HL-60/S4 treated with phorbol 12-myristate 13-acetate at 8.2 ng/mL for 4 days and 3 days (cell line): ENCODE results near the gene HDLBP.

Experiments used
- in situ Hi-C: fragments of 300-500 bp; cut with MboI; formaldehyde crosslinking; loops from 2 replicates; pipeline ENCODE4 v1.15.0; 2022; ENCODE audit warnings: low sequenced_read_pairs

Gene HDLBP, protein sequence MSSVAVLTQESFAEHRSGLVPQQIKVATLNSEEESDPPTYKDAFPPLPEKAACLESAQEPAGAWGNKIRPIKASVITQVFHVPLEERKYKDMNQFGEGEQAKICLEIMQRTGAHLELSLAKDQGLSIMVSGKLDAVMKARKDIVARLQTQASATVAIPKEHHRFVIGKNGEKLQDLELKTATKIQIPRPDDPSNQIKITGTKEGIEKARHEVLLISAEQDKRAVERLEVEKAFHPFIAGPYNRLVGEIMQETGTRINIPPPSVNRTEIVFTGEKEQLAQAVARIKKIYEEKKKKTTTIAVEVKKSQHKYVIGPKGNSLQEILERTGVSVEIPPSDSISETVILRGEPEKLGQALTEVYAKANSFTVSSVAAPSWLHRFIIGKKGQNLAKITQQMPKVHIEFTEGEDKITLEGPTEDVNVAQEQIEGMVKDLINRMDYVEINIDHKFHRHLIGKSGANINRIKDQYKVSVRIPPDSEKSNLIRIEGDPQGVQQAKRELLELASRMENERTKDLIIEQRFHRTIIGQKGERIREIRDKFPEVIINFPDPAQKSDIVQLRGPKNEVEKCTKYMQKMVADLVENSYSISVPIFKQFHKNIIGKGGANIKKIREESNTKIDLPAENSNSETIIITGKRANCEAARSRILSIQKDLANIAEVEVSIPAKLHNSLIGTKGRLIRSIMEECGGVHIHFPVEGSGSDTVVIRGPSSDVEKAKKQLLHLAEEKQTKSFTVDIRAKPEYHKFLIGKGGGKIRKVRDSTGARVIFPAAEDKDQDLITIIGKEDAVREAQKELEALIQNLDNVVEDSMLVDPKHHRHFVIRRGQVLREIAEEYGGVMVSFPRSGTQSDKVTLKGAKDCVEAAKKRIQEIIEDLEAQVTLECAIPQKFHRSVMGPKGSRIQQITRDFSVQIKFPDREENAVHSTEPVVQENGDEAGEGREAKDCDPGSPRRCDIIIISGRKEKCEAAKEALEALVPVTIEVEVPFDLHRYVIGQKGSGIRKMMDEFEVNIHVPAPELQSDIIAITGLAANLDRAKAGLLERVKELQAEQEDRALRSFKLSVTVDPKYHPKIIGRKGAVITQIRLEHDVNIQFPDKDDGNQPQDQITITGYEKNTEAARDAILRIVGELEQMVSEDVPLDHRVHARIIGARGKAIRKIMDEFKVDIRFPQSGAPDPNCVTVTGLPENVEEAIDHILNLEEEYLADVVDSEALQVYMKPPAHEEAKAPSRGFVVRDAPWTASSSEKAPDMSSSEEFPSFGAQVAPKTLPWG (N-terminal part only)

DNA sequence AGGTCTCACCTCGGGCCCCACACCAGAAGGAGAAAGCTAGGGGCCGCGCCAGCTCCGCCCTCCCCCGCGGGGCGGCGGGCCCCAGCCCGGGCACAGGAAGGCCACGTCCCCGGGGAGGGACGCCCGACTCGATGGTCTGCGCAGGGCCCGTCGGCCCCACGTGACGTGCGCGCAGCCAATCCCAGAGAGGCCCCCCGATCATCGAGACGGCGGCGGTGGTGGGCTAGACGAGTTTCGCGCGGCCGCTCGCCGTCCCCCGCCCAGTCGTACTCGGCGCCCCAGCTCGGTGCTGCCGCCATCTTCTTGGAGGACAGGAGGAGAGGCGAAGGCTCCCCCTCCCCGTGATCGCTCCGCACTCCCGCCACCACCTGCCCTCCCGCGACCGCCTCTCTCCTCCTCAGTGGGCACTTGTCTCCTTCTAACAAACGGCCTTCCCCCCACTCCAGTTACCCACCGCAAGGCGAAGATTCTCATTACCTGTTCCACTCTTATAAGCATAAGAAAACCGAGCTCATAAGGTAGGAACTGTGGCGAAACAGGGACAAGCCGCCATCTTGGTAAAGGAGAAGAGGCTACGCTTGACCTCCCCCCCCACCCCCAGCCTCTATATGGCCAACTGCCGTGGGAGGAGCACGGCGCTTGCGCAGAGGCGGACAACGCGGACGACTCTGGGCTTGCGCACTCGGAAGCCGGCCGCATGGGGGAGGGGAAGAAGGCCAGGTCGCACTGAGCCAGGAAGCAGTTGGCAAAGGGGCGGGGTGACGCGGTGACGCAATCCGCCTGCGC is at the start of gene HDLBP:
Gene HDLBP, minus strand, starts transcription at position 580 of the 786 bp plus-strand sequence. CDS start 48,803 bp downstream, outside the sequence.
- in situ Hi-C loops: no loop called here

DNA sequence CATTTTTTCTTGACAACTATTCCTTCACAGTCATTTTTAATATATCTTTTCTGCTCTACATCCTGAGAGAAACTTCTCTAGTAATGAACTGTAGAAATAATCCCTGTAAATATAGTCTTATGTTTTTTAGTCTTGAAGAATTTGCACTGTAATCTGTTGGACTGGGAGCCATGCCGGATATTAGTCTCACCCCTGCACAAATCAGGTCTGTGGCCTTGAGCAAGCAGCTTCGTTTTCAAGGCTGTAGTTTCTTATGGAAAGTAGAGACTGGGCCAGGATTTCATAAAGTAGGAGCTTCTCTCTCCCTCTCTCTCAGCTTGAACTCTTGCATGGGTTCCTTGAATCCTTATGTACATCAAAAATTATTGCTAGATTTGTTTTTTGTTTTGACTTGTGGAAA is 49.3 kb upstream of the HDLBP start:
- in situ Hi-C loops: no loop called here

DNA sequence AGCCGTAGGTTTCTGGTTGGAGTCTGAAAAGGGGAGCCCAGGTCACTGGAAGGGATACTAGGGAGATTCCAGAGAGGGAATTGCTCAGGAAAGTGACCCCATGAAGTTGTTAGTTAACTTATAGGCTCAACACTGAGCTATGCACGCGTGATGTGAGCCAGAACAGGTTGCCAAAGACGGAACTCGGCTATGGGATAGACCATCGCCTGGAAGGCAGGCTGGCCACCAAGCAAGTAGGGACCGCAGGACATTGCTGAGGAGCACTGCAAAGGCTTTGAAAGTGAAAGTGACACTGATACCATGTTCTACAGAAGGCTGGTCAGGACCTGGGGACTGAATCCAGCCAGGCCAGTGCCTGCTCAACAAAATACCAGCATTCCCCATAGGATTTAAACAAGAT is 48.0 kb upstream of the HDLBP start:
- in situ Hi-C loops: no loop called here

DNA sequence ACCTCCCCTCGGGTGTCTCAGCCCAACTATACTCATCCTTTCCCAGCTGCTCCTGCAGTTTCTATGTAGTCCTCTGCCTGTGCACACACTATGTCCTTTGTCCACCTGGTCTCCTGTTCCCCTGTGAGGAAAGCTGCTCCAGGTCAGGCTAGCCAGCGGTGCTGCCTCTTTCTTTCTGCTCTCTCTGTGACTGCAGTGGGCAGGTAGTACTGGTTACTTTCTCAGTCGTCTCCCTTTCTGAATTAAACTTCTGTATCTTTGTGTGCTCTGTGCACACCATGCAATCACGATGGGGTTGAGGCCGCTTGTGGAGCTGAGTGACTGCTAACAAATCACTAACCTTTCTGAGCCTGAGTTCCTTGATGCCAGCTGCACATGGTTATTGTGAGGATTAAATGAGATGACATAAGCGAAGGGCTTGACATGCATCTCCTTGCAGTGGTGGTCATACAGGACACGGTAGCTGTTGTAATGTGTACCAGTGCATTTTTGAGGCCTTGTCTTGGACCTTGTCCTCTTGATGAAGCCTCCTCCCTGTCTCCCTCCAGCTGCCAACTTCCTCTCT is 44.1 kb upstream of the HDLBP start:
- in situ Hi-C loops: no loop called here

DNA sequence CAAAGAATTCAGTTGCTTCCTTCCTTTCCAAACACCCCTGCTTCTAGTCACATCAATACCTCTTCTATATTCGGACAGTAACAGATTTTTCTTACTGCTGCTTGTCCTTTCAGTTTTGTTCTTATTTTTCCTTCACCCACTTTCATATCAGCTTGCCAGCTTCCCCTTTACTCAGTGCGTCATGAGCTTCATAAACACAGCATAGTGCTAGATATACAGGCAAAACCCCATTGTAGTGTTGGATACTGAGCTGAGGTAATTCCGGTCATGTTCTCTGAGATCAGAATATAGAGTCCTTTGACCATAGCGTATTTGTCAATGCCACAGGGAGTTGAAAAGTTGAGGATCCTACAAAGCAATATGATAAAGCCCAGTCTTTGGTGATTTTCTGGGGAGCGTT is 43.0 kb upstream of the HDLBP start:
- in situ Hi-C loops: no loop called here

DNA sequence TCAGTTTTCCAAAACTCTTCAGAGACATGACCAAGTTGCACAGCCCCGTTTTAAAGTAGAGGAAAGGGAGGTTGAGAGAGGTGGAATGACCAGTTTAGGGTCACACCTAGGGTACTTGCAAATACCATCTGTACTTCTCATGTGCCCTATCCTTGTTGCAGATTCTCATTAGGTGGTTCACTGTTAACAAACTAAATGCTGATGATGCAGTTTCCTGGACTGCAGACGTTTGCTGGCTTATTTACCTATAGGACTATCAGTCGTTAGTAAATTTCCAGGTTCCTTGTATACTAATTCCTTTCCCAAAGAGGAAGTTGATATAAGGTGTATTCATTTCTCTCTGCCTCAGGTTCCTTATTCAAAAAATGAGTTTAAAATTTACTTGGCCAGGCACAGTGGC is 42.1 kb upstream of the HDLBP start:
- in situ Hi-C loops: no loop called here

DNA sequence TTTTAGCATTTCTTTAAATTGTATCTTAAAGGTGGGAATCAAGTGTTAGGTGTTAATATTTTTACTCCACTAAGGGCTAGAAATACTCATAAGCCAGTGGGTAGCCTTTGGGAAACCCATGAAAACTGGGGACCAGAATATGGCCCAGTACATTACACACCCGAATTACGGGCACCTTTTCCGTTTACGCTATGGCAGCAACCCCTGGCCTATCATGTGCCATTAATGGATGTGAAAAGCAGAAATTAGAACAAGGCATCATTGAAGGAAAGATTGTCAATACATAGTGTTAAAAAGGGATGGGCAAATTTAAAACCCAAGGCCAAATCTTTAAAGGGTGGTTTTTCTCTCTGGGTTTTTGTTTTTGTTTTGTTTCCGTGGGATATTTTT is 41.4 kb upstream of the HDLBP start:
- in situ Hi-C loops: no loop called here

DNA sequence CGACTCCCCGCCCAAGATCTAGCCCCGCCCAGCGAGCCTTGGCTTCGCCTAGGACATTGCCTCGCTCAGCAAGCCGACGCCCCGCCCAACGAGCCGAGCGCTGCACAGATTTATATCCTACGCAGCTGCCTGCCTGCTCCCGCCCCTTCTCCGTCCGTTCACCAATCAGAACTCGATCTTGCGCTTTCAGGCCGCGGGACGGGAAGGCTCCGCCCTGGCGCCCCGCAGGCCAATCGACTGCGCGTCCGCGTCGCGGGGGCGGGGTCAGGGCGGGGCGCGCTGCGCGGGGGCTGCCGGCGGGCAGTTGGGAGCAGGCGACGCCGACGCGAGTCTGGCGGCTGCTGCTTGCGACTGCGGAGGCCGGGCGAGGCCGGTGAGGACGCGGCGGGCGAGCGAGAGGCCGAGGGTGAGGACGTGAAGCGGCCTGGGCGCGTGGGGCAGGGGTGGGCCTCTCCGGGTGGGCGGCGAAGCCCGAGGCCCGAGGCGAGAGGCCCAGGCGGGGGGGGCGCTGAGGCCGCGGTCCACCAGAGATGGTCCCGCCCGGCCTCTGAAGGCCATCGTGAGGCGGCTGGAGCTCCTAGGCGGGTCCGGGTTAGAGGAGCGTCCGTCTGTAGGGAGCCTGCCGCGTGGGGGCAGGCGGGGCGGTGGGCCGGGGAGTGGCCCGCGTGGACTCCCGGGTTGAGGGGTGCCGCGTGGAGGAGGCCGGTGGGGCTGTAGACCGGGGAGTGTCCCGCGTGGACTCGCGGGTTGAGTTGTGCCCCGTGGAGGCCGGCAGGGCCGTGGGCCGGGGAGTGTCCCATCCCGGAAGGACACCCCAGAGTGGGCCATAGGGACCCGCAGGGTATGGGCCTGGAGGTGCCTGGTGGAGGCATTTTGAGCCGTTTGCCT is 40.8 kb upstream of the HDLBP start, which contains the start of gene FARP2:
Gene FARP2, plus strand, starts transcription at position 303 of the 888 bp plus-strand sequence. CDS start 16,823 bp downstream, outside the sequence.
- in situ Hi-C loops: no loop called here

DNA sequence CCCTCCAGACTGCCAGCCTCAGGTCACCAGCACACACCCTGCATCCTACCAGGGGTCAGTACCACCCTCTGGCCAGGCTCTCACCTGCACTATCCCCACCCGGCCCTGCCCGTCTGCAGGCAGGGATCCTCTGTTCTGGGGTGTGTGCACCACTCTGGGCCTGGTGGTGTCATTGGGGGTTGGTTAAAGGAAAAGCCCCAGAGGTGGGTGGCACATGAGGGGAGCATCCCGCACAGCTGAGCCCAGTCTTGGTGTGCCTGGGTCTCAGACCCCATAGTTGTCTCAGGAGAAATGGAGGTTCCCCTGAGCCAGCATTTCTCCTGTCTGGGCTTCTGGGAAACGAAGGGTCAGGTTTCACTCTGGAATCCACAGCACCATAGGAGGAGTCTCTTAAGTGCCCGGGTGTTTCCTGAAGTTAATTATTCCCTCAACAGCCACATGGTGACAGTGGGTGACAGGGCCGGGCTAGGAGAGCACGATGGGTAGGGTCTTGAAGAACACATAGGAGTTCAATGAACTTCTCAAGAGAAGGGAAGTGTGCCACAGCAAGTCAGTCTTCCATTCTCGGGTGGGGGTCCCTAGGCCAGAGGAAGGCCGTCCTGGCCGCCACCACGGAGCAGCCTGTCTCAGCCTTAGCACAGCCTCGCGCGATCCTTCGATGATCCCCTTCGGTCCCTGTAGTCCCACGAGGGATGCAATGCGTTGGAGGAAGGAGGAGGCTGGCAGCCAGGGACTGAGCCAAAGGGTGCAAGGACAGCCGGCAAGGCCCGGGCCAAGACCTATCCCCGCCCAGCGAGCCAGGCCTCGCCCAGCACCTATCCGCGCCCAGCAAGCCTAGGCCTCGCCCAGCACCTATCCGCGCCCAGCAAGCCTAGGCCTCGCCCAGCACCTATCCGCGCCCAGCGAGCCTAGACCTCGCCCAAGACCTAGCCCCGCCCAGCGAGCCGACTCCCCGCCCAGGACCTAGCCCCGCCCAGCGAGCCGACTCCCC is 39.5 kb upstream of the HDLBP start:
- in situ Hi-C loops: no loop called here

DNA sequence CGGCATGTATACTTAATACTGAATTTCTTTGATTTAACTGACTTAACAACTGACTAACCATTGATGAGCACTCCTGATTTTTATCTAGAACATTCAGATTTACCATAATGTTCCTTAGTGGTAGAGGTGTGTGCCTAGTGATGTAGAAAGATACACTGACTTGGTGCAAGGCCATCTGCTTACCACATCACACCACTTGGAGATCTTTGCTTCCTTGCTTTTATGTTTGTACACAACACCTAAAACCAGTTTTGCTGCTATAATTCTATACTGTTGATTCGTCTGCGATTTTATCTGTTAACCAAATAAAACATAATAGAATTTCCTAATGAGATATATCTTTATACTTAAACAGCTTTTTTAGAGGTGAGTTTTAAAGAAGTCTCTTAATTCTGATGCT is 36.8 kb upstream of the HDLBP start:
- in situ Hi-C loops: no loop called here

DNA sequence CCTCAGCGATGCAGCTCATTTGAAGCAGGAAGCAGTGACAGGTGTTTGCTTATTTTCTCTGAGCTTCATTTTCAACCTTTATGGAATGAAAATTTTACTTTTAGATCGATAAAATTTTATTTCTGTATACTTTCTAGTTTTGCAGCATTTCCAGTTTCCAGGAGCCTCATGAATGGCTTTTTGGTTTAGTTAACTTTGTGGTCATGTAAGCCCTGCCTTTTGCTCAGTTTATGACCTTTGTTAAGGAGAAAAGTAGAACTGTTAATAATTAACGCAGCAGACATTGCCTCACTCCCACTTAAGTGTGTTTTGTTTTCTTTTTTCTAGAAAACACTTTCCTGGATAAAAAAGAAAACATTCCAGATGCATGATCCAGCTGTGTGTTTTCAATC is 36.2 kb upstream of the HDLBP start:
- in situ Hi-C loops: no loop called here

DNA sequence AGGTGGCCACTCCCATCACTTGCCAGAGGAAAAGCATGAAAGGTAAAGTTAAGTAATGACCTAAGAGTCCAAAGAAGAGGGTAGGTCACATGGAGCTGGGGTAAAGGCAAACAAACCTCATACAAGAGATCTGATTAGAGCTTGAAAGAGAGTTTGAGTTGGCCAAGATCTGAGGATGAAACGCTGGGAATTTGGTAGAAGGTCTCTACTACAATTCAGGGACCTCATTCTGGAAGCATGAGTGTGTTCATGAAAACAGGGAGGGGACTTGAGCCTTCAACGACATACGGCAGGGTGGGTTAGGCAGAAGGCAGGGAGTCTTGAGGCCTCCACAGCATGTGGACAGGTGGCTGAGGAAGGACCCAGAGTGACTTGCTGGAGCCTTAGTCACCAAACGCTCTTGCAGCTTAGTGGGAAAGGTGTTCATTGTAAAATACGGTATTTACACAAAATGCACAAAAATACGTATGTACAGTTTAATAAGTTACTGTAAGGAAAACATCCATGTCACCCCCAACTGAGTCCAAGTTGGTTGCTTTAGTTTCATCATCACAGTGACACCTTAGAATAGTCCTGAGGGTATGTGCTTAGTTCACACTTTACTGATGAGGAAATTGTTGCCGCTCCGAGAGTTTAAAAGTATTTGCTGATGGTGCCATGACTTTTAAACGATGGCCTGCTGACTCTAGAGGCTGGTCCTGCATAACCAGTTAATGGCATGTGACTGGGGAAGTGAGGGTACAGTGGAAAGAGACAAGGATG is 35.6 kb upstream of the HDLBP start:
- in situ Hi-C loops: no loop called here

DNA sequence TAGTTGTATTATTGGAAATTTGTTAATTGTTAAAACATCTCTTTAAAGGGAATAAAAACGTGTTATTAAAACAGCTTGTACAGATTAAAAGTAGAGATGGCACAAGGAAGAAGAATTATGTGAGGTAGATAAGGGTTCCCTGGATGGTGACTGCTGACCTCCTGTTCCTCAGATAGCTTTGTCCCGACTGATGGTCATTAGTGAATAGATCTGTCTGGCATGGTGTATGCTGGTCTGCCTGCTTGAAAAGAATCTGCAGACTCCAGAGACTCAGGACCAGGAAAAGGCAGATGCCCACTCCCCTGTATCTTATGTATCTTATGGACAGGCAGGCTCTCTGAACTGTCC is 35.0 kb upstream of the HDLBP start:
- in situ Hi-C loops: no loop called here

DNA sequence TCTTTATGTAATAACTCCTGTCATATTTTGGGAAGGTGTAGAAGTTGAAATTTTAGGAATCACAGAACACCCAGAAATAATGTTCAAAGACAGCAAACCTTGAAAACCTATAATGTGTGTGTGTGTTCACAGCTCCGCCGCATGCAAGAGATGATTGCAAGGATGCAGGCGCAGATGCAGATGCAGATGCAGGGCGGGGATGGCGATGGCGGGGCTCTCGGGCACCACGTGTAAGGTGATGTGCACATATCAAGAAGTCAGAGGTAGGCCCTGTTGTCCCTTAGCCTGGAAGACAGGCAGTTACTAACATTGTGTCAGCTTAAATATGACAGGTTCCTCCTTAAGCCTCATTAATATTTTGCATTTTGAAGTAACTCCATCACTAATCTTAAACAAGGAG is 34.5 kb upstream of the HDLBP start:
- in situ Hi-C loops: no loop called here

DNA sequence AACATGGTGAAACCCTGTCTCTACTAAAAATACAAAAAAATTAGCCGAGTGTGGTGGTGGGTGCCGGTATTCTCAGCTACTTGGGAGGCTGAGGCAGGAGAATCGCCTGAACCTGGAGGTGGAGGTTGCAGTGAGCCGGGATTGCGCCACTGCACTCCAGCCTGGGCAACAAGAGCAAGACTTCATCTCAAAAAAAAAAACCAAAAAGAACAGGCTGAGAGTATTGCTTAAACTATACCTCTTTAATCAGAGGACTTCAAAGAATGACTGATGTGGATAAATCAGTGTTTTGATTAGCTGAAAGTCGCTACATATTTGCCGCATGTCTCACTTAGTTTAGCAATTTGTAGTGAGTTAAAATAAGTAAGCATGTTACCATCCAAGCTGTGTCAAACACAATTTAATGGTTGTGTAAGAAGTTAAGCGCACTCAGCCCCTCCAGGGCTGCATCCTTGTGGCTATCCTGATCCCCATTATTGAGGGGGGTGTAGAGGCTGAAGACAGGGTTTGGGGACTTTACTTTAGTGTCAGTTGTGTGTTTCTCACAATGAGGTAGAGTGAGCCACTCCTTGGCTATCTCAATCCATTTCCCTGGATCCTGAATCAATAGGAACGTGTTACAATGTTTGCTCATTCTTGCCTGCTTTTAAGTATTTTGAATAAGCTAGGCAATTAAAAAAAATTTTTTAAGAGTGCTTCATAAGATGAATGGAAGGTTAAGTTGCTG is 29.6 kb upstream of the HDLBP start:
- in situ Hi-C loops: no loop called here

DNA sequence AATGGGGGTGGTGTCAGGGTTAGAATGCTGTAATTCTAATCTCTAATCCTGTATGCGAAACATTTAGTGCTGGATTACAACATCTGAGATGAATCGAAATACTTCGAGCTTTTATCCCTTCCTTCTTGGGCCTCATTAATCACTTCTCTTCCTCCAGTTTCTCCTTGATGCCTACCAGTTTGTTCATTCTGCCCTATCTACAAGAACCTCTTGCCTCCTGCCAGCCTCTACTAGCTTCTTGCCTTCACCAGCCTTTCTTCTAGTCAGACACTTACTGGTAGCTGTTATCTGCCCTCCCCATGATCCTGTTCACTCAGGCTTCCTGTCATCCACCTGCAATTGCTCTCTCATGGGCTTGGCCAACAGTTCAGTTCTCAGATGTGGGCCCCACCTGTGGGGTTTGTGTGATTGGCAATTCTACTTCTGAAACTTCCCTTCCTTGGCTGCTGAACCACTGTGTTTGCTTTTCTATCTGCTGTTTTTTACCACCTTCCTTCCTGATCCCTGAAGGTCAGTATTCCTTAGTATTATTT is 25.2 kb upstream of the HDLBP start:
- in situ Hi-C loops: no loop called here
